H1 (cell line): ENCODE data around the gene EPX. TPM values are rescaled to one million over a fixed set of nuclear protein-coding genes. Genes with fewer than 3 reads are reported as not detected.

Experiments
- CTCF ChIP-seq, 3 experiments: IDR thresholded peaks; 1 replicate in 2 of 3; 2 replicates in 1 of 3; pipeline versions ENCODE4 v1.5.1 to v1.6.1; 2011; ENCODE audit warnings: low read length in 3 of 3, mild to moderate bottlenecking in 3 of 3, inconsistent platforms in 2 of 3, low read depth in 1 of 3, moderate library complexity in 1 of 3; ENCODE audit not compliant: insufficient read depth in 1 of 3; ENCODE audit errors: control extremely low read depth in 1 of 3
- polyA plus RNA-seq, 7 experiments: library from polyadenylated mRNA; depleted of rRNA in 3 of 7; stranded (reverse) in 5 of 7; unstranded in 2 of 7; fragments of >200 nt in 5 of 7; fragments of 200-250 nt in 2 of 7; gene quantifications; 1 replicate in 5 of 7; 2 replicates in 1 of 7; 4 replicates in 1 of 7; pipeline versions ENCODE4 v1.2.1 to v1.2.3, GENCODE V29; 2011 to 2013; ENCODE audit warnings: missing spikeins in 2 of 7, mixed read lengths in 2 of 7
- total RNA-seq: library from RNA; stranded (reverse); fragmentation: NEBNext Ultra II Directional; extraction: Animal tissue kit (Norgen Biotek cat#: 25700); gene quantifications from 2 replicates; pipeline ENCODE4 v1.2.1, GENCODE V29; 2021

EPX gene
- total and polyA plus RNA-seq, 2 of the 8 experiments (the other 6 are each of a cell fraction or from before 2014, with no cell fraction given) = not detected

- no peak for TF ChIP-seq CTCF (IDR thresholded peaks at IDR 0.05; ENCODE audit: control extremely low read depth in 1 of 3, insufficient read depth in 1 of 3, low read depth in 1 of 3, low read length in 3 of 3)
Measured at GRCh38 chr17:58219789-58220183, 27.3 kb downstream of the EPX start (continued).
